Activated CD4-positive, alpha-beta T cell treated with anti-CD3 and anti-CD28 coated beads for 36 hours (primary cell): ENCODE results near the gene HTR4. TPM values are rescaled to one million over a fixed set of nuclear protein-coding genes. Genes with fewer than 3 reads are reported as not detected.

Experiments used
- total RNA-seq, 2 experiments: library from RNA; stranded (reverse); gene quantifications; one replicate each; pipeline ENCODE4 v1.2.3, GENCODE V29; 2021

The HTR4 gene
- total RNA-seq, 2 experiments from 2014 or later = not detected

Other genes with a start within 250 kb of the HTR4 start
- under 1 TPM in 1 of 2 experiments, not detected in 1; 0.09 TPM for gene ADRB2, start 172.1 kb upstream of the HTR4 start, total RNA-seq